SK-N-SH (cell line): ENCODE measurements around the gene PKP1. TPM values are rescaled to one million over a fixed set of nuclear protein-coding genes. Genes with fewer than 3 reads are reported as not detected.

Source experiments
- CTCF ChIA-PET: fragments of 300-600, 350-600 bp; formaldehyde crosslinking; extraction: SDS; loops from one replicate; lab custom pipeline; 2021; lab: Yijun Ruan, JAX
- POLR2A ChIA-PET: fragments of 350-600 bp; sonication (Branson Sonifier 250); formaldehyde crosslinking; extraction: SDS; loops from one replicate; lab custom pipeline; 2020; ENCODE audit warnings: antibody characterized with exemption, inconsistent platforms; lab: Yijun Ruan, JAX
- DNase-seq: peaks from one replicate; pipeline ENCODE4 v3.0.0; 2012
- H2AFZ ChIP-seq: fragments of 200-600 bp; sonication (generic); 2 replicates; pipeline ENCODE4 v1.8.1; 2016; ENCODE audit warnings: antibody characterized with exemption, mild to moderate bottlenecking, low read depth
- H3F3A ChIP-seq: fragments of 200-600 bp; sonication (generic); replicated peaks from 2 replicates; pipeline ENCODE3; 2016; ENCODE audit warnings: antibody characterized with exemption, mild to moderate bottlenecking; ENCODE audit not compliant: insufficient read depth
- H3K27ac ChIP-seq, 2 experiments: fragments of 200-500 bp in 1 of 2; fragments of 200-600 bp in 1 of 2; sonication (Bioruptor generic) in 1 of 2; sonication (generic), shearing (Covaris generic) in 1 of 2; 2 replicates each; pipeline versions ENCODE4 v1.5.1 to v1.6.1; 2014 to 2016; ENCODE audit warnings: low read depth in 2 of 2, inconsistent platforms in 1 of 2, low read length in 1 of 2, mild to moderate bottlenecking in 1 of 2, mixed read lengths in 1 of 2
- H3K27me3 ChIP-seq: fragments of 200-600 bp; sonication (generic), shearing (Covaris generic); 2 replicates; pipeline ENCODE4 v1.6.1; 2016; ENCODE audit warnings: mixed run types; ENCODE audit not compliant: insufficient read depth
- H3K36me3 ChIP-seq, 2 experiments: fragments of 200-500 bp in 1 of 2; fragments of 200-600 bp in 1 of 2; sonication (Bioruptor generic) in 1 of 2; sonication (generic) in 1 of 2; replicated peaks in 1 of 2; 2 replicates each; pipeline versions ENCODE3 to v1.5.1; 2014 to 2016; ENCODE audit warnings: low read length in 1 of 2, mild to moderate bottlenecking in 1 of 2; ENCODE audit not compliant: insufficient read depth in 2 of 2, control insufficient read depth in 1 of 2
- H3K4me1 ChIP-seq, 2 experiments: fragments of 200-500 bp in 1 of 2; fragments of 200-600 bp in 1 of 2; sonication (Bioruptor generic) in 1 of 2; sonication (generic), shearing (Covaris generic) in 1 of 2; 2 replicates each; pipeline versions ENCODE4 v1.5.1 to v1.6.1; 2014 to 2016; ENCODE audit warnings: low read depth in 1 of 2, low read length in 1 of 2, mixed run types in 1 of 2; ENCODE audit not compliant: insufficient read depth in 2 of 2, control insufficient read depth in 1 of 2
- H3K4me2 ChIP-seq: fragments of 200-600 bp; sonication (generic), shearing (Covaris generic); 2 replicates; pipeline ENCODE4 v1.6.1; 2017; ENCODE audit warnings: mixed run types
- H3K4me3 ChIP-seq, 2 experiments: fragments of 200-500 bp in 1 of 2; fragments of 200-600 bp in 1 of 2; sonication (Bioruptor generic) in 1 of 2; sonication (generic), shearing (Covaris generic) in 1 of 2; 2 replicates each; pipeline versions ENCODE4 v1.5.1 to v1.8.1; 2014 to 2016; ENCODE audit warnings: low read depth in 2 of 2, inconsistent platforms in 1 of 2, low read length in 1 of 2, mild to moderate bottlenecking in 1 of 2, mixed read lengths in 1 of 2, moderate library complexity in 1 of 2
- H3K79me2 ChIP-seq: fragments of 200-600 bp; sonication (generic); 2 replicates; pipeline ENCODE4 v1.8.1; 2017; ENCODE audit warnings: mild to moderate bottlenecking; ENCODE audit not compliant: insufficient read depth
- H3K9ac ChIP-seq: fragments of 200-600 bp; sonication (generic); 2 replicates; pipeline ENCODE4 v1.6.1; 2017; ENCODE audit warnings: mixed run types
- H3K9me2 ChIP-seq: fragments of 200-600 bp; sonication (generic); 2 replicates; pipeline ENCODE4 v1.6.1; 2017; ENCODE audit warnings: mixed run types
- H3K9me3 ChIP-seq: fragments of 200-600 bp; sonication (generic); 2 replicates; pipeline ENCODE4 v1.6.1; 2017; ENCODE audit warnings: mixed run types, mild to moderate bottlenecking, moderate library complexity
- H4K20me1 ChIP-seq: fragments of 200-600 bp; sonication (generic); 2 replicates; pipeline ENCODE4 v1.6.1; 2017; ENCODE audit warnings: mild to moderate bottlenecking, mixed run types; ENCODE audit not compliant: insufficient read depth
- CHD2 ChIP-seq: fragments of 150-350 bp; IDR thresholded peaks from 2 replicates; pipeline ENCODE4 v1.6.1; 2018; ENCODE audit warnings: low read length; ENCODE audit not compliant: partially characterized antibody
- ELF1 ChIP-seq: IDR thresholded peaks from 2 replicates; pipeline ENCODE4 v1.4.0; 2012
- EP300 ChIP-seq, 2 experiments: IDR thresholded peaks; 2 replicates each; pipeline versions ENCODE4 v1.4.0 to v1.6.1; 2012; ENCODE audit warnings: borderline replicate concordance in 1 of 2, low read depth in 1 of 2, low read length in 1 of 2
- GABPA ChIP-seq: IDR thresholded peaks from 2 replicates; pipeline ENCODE4 v1.4.0; 2012; ENCODE audit warnings: low read depth, mild to moderate bottlenecking
- MEF2A ChIP-seq: IDR thresholded peaks from 2 replicates; pipeline ENCODE4 v1.4.0; 2012; ENCODE audit warnings: low read depth, borderline replicate concordance
- NRF1 ChIP-seq: IDR thresholded peaks from 2 replicates; pipeline ENCODE4 v1.6.1; 2012; ENCODE audit warnings: low read depth, mild to moderate bottlenecking, low read length
- POLR2AphosphoS5 ChIP-seq: IDR thresholded peaks from 2 replicates; pipeline ENCODE4 v1.6.1; 2012; ENCODE audit warnings: low read depth, low read length
- SIN3A ChIP-seq: IDR thresholded peaks from 2 replicates; pipeline ENCODE4 v1.6.1; 2012; ENCODE audit warnings: low read depth, mild to moderate bottlenecking, low read length, moderate library complexity, borderline replicate concordance
- SMC3 ChIP-seq: IDR thresholded peaks from 2 replicates; pipeline ENCODE4 v1.6.1; 2012; ENCODE audit warnings: low read depth, low read length, improper control_type of control experiment
- TAF1 ChIP-seq: IDR thresholded peaks from 2 replicates; pipeline ENCODE4 v1.6.1; 2012; ENCODE audit warnings: low read depth, mild to moderate bottlenecking, low read length, moderate library complexity, borderline replicate concordance
- WGBS: methylation state at CpG from one replicate; pipeline ENCODE4 v1.1.6; 2017; ENCODE audit warnings: low lambda C conversion rate; 5-methylcytosine and 5-hydroxymethylcytosine counted together
- polyA plus RNA-seq, 3 experiments: library from polyadenylated mRNA; depleted of rRNA; stranded (reverse); fragments of >200 nt; gene quantifications; 2 replicates each; pipeline ENCODE4 v1.2.3, GENCODE V29; 2012
- TF ChIP-seq, protein P1 (sequence below): IDR thresholded peaks from 2 replicates; pipeline ENCODE4 v1.4.0; 2012; ENCODE audit warnings: low read depth
- TF ChIP-seq, protein P2 (sequence below): fragments of 150-350 bp; IDR thresholded peaks from 2 replicates; pipeline ENCODE4 v1.6.1; 2016; ENCODE audit warnings: mild to moderate bottlenecking, low read depth, low read length

Gene PKP1
- polyA plus RNA-seq, 1 of the 3 experiments (the other 2 are of a cell fraction): not detected

GRCh38 chr1:201251411-201251810 lies 31.9 kb upstream of the PKP1 start:
- WGBS: 65% methylated on average over 2 of the region's 2 CpGs
- no peak overlapping the region for H3K27ac ChIP-seq
- ChIA-PET POLR2A (no interaction called here), CTCF (interaction anchor here (1.0 to 8.7 kb wide), 3 partner anchors 10 to 110 kb away, joined by 3 to 329 read pairs (median 103); no protein-coding TSS in a partner anchor)
- no peak for DNase-seq
- H3K9me2 ChIP-seq: no peaks in the 10 kb centered on the region
- no peaks in the 10 kb centered on the region for H4K20me1 ChIP-seq
- no peak overlapping the region for H3K9ac ChIP-seq
- peaks cover 6% of the 10 kb centered on the region for H3K27me3 ChIP-seq
- TF ChIP-seq, protein P1, sequence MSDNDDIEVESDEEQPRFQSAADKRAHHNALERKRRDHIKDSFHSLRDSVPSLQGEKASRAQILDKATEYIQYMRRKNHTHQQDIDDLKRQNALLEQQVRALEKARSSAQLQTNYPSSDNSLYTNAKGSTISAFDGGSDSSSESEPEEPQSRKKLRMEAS: no peak
- no peak for TF ChIP-seq GABPA
- TF ChIP-seq, protein P2, sequence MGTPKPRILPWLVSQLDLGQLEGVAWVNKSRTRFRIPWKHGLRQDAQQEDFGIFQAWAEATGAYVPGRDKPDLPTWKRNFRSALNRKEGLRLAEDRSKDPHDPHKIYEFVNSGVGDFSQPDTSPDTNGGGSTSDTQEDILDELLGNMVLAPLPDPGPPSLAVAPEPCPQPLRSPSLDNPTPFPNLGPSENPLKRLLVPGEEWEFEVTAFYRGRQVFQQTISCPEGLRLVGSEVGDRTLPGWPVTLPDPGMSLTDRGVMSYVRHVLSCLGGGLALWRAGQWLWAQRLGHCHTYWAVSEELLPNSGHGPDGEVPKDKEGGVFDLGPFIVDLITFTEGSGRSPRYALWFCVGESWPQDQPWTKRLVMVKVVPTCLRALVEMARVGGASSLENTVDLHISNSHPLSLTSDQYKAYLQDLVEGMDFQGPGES: no peak
- TF ChIP-seq MEF2A: no peak
- no peaks in the 10 kb centered on the region for H3K79me2 ChIP-seq
- H3K4me3 ChIP-seq: no peak overlapping the region
- H3K4me1 ChIP-seq: peaks cover 0 to 11% of the 10 kb centered on the region in 2 experiments; a peak in 1 of 4 replicates
- H3F3A ChIP-seq: no peaks in the 10 kb centered on the region
- H3K4me2 ChIP-seq: no peak overlapping the region
- H3K9me3 ChIP-seq: no peaks in the 10 kb centered on the region
- H2AFZ ChIP-seq: no peak overlapping the region
- no peaks in the 10 kb centered on the region for H3K36me3 ChIP-seq

GRCh38 chr1:201251851-201252430 lies 31.4 kb upstream of the PKP1 start:
- peaks cover 0 to 11% of the 10 kb centered on the region in 2 experiments; a peak in 1 of 4 replicates for H3K4me1 ChIP-seq
- no peaks in the 10 kb centered on the region for H3K9me3 ChIP-seq
- no peak overlapping the region for H3K4me3 ChIP-seq
- no peaks in the 10 kb centered on the region for H3K36me3 ChIP-seq
- H3K79me2 ChIP-seq: no peaks in the 10 kb centered on the region
- H3K9ac ChIP-seq: no peak overlapping the region
- H3K27me3 ChIP-seq: peaks cover 3% of the 10 kb centered on the region
- no peaks in the 10 kb centered on the region for H3F3A ChIP-seq
- POLR2A ChIA-PET: no interaction called here
- 48% methylated on average over 10 of the region's 11 CpGs for WGBS
- CTCF ChIA-PET: interaction anchor here (1.2 to 8.7 kb wide), 3 partner anchors 96 to 157 kb away, joined by 3 to 329 read pairs (median 103); no protein-coding TSS in a partner anchor
- H3K4me2 ChIP-seq: no peak overlapping the region
- TF ChIP-seq CHD2: no peak
- DNase-seq: no peak
- H4K20me1 ChIP-seq: no peaks in the 10 kb centered on the region
- H3K9me2 ChIP-seq: no peaks in the 10 kb centered on the region
- no peak overlapping the region for H3K27ac ChIP-seq
- no peak overlapping the region for H2AFZ ChIP-seq

DNA sequence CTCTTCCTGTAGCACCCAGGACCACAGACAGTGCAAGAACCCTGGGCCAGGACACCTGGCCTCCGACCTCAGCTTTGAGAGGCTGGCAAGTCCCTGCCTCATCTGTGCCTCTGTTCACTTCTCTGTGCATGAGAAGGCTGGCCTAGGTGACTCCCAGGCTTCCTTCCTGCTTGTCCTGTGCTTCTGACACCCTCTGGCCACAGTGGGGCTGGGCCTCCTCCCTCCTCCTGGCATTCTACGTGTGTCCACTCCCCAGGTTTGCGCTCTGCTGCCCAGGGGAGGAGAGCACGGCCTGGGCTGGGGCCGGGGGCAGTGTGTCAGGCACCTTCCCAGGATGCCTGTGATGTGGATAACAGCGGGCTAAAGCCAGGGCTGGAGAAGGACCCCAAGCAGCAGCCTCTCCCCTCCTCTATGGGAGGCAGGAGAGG lies 30.3 kb upstream of the PKP1 start:
- H4K20me1 ChIP-seq: no peaks in the 10 kb centered on the region
- H3K27ac ChIP-seq: no peak overlapping the region
- ChIA-PET CTCF (interaction anchor here (1.2 to 8.7 kb wide), 5 partner anchors 12 to 156 kb away, joined by 3 to 329 read pairs (median 49); no protein-coding TSS in a partner anchor), POLR2A (no interaction called here)
- H3K79me2 ChIP-seq: no peaks in the 10 kb centered on the region
- TF ChIP-seq ELF1: no peak
- TF ChIP-seq, protein P2: no peak
- no peak for TF ChIP-seq SMC3
- no peak for TF ChIP-seq TAF1
- TF ChIP-seq EP300 (IDR thresholded peaks at IDR 0.05; ENCODE audit: borderline replicate concordance in 1 of 2, low read depth in 1 of 2, low read length in 1 of 2): no peak
- no peak for TF ChIP-seq SIN3A
- TF ChIP-seq NRF1: no peak
- TF ChIP-seq CHD2: no peak
- TF ChIP-seq POLR2AphosphoS5: no peak
- no peak overlapping the region for H2AFZ ChIP-seq
- H3K4me3 ChIP-seq: no peak overlapping the region
- no peaks in the 10 kb centered on the region for H3K27me3 ChIP-seq
- no peaks in the 10 kb centered on the region for H3K9me2 ChIP-seq
- no peaks in the 10 kb centered on the region for H3F3A ChIP-seq
- no peak overlapping the region for H3K9ac ChIP-seq
- H3K9me3 ChIP-seq: no peaks in the 10 kb centered on the region
- WGBS: 40% methylated on average over 3 of the region's 6 CpGs
- no peak for DNase-seq
- H3K36me3 ChIP-seq: no peaks in the 10 kb centered on the region
- H3K4me1 ChIP-seq: peaks cover 0 to 11% of the 10 kb centered on the region in 2 experiments; a peak in 1 of 4 replicates
- H3K4me2 ChIP-seq: no peak overlapping the region
